HS-27A (cell line): Measurements from ENCODE around the gene TTC4.
"Not testable (repeated sequence)": the region's sequence is repeated elsewhere in the genome, so short reads cannot be mapped to it uniquely, and the experiment has no call there.

Experiments used
- DNase-seq: peaks from one replicate; pipeline ENCODE4 v3.0.0-alpha.2; 2012; ENCODE audit warnings: low read depth, missing footprints

Gene TTC4

GRCh38 chr1:54750596-54750995 is 34.9 kb downstream of the TTC4 start:
- DNase-seq, result no peak

GRCh38 chr1:54751426-54751825 is 35.8 kb downstream of the TTC4 start:
- no peak for DNase-seq

- DNase-seq, result no peak
Measured at GRCh38 chr1:54754045-54754444, 38.4 kb downstream of the TTC4 start.

- no peak for DNase-seq
Measured at GRCh38 chr1:54754486-54755285, 39.0 kb downstream of the TTC4 start.

- DNase-seq, result no peak
Measured at GRCh38 chr1:54757833-54758232, 42.2 kb downstream of the TTC4 start.

GRCh38 chr1:54758678-54759348 is 43.2 kb downstream of the TTC4 start:
- no peak for DNase-seq

- no peak for DNase-seq
Measured at GRCh38 chr1:54763816-54764132, 48.1 kb downstream of the TTC4 start.

GRCh38 chr1:54764133-54764921 is 48.7 kb downstream of the TTC4 start, which contains the start of gene PARS2:
TSS of gene PARS2 (minus strand) at chr1:54764523. CDS start at chr1:54759161, 5,362 bp downstream.
- peak; percentile 99 for DNase-seq

GRCh38 chr1:54764922-54765561 is 49.4 kb downstream of the TTC4 start:
- DNase-seq, result no peak

- no peak for DNase-seq
Measured at GRCh38 chr1:54766726-54767125, 51.1 kb downstream of the TTC4 start.

- DNase-seq, result no peak
Measured at GRCh38 chr1:54767526-54767925, 51.9 kb downstream of the TTC4 start.

GRCh38 chr1:54768093-54768492 is 52.4 kb downstream of the TTC4 start:
- DNase-seq, result no peak

GRCh38 chr1:54772951-54773350 is 57.3 kb downstream of the TTC4 start:
- DNase-seq, result no peak

- no peak for DNase-seq
Measured at GRCh38 chr1:54774820-54775498, 59.3 kb downstream of the TTC4 start.

- not testable (repeated sequence) for DNase-seq
Measured at GRCh38 chr1:54775828-54776721, 60.4 kb downstream of the TTC4 start.

GRCh38 chr1:54777011-54777410 is 61.4 kb downstream of the TTC4 start:
- no peak for DNase-seq

- DNase-seq, result no peak
Measured at GRCh38 chr1:54777431-54777830, 61.8 kb downstream of the TTC4 start.

GRCh38 chr1:54781023-54781723 is 65.5 kb downstream of the TTC4 start:
- no peak for DNase-seq

GRCh38 chr1:54782156-54782555 is 66.5 kb downstream of the TTC4 start:
- DNase-seq, result no peak

GRCh38 chr1:54782588-54782987 is 66.9 kb downstream of the TTC4 start:
- DNase-seq, result no peak
